Left kidney (tissue), 8 donors: ENCODE data around the gene FAT2. TPM values are rescaled to one million over a fixed set of nuclear protein-coding genes. Genes with fewer than 3 reads are reported as not detected.

Experiments
- DNase-seq: peaks from one replicate; pipeline ENCODE4 v3.0.0-alpha.2; 2013
- long read RNA-seq, 8 donors: transcript quantifications; one replicate each; lab custom pipeline, GENCODE V29; 2026
- polyA plus RNA-seq: library from polyadenylated mRNA; unstranded; fragments of 120-200 nt; gene quantifications from one replicate; pipeline ENCODE4 v1.2.1, GENCODE V29; 2013; ENCODE audit not compliant: insufficient read length

The FAT2 gene, protein sequence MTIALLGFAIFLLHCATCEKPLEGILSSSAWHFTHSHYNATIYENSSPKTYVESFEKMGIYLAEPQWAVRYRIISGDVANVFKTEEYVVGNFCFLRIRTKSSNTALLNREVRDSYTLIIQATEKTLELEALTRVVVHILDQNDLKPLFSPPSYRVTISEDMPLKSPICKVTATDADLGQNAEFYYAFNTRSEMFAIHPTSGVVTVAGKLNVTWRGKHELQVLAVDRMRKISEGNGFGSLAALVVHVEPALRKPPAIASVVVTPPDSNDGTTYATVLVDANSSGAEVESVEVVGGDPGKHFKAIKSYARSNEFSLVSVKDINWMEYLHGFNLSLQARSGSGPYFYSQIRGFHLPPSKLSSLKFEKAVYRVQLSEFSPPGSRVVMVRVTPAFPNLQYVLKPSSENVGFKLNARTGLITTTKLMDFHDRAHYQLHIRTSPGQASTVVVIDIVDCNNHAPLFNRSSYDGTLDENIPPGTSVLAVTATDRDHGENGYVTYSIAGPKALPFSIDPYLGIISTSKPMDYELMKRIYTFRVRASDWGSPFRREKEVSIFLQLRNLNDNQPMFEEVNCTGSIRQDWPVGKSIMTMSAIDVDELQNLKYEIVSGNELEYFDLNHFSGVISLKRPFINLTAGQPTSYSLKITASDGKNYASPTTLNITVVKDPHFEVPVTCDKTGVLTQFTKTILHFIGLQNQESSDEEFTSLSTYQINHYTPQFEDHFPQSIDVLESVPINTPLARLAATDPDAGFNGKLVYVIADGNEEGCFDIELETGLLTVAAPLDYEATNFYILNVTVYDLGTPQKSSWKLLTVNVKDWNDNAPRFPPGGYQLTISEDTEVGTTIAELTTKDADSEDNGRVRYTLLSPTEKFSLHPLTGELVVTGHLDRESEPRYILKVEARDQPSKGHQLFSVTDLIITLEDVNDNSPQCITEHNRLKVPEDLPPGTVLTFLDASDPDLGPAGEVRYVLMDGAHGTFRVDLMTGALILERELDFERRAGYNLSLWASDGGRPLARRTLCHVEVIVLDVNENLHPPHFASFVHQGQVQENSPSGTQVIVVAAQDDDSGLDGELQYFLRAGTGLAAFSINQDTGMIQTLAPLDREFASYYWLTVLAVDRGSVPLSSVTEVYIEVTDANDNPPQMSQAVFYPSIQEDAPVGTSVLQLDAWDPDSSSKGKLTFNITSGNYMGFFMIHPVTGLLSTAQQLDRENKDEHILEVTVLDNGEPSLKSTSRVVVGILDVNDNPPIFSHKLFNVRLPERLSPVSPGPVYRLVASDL (N-terminal part only)
- 9.4 TPM for polyA plus RNA-seq
- long read RNA-seq, donor 1, partial matches to known transcripts: 7 of 7 reads
- long read RNA-seq, donor 1, other reads (novel, unspliced or antisense): 0 of 7 reads
- long read RNA-seq, donor 2: 0 reads
- long read RNA-seq, donor 3: 0 reads
- long read RNA-seq, donor 4: 0 reads
- long read RNA-seq, donor 5: 0 reads
- long read RNA-seq, donor 6: 0 reads
- long read RNA-seq, donor 7: 0 reads
- long read RNA-seq, donor 8: 0 reads

DNA sequence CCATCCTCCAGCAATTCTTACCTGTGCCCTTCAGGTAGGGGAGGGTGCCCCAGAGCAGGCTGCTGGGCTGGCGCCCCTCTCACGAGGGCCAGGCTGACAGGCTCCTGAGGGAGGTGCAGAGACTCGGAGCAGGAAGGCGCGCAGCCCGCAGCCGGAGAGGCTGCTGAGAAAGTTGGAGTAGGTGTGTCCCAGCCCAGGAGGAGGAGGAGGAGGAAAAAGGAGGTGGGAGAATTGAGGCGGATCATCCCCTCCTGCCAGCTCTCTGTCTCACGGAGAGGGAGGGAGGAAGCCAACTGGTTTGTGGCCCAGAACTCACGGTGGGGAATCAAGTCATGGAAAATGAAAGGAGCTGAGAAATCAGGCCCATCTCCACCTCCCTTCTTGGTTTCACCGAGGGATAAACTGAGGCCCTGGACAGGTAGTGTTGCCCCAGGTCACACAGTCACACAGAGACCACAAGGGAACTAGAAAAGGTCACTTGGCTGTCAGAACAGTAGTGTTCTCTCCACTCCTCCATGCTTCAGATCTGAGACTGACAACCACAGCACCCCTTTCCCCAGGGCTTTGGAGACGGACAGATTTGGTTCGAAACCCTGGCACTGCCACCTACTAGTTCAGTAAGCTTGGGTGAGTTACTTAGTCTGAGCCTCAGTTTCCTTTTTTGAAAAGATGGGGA is at the start of gene FAT2:
FAT2 (minus strand) TSS at position 188 of the 676 bp plus-strand sequence. CDS start 22,400 bp downstream, outside the sequence.
- peak; percentile 21 for DNase-seq

GRCh38 chr5:151638619-151639018 is 47.5 kb upstream of the FAT2 start:
- DNase-seq: no peak

- no peak for DNase-seq
Observed at GRCh38 chr5:151637676-151638075, 46.5 kb upstream of the FAT2 start.

DNA sequence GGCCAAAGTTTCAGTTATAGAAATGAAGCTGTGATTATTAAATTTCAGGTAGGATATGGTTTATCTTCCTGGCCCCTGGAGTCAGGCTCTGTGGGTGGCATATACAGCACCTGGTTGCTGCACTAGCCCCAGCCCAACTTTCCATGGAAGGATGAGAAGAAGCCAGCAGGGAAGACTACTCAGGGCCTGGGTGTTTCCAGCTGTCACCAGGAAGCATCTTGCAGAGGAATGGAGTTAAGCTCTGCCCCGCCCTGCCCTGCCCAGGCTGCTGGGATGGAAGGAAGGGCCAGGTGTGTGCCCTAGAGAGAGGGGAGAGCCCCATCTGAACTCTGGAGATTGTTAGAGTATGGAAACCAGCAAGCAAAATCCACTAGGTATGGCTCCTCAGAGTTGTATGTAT is 42.8 kb upstream of the FAT2 start:
- no peak for DNase-seq

- no peak for DNase-seq
Observed at GRCh38 chr5:151632941-151633340, 41.8 kb upstream of the FAT2 start.

- no peak for DNase-seq
Observed at GRCh38 chr5:151632524-151632923, 41.4 kb upstream of the FAT2 start.

DNA sequence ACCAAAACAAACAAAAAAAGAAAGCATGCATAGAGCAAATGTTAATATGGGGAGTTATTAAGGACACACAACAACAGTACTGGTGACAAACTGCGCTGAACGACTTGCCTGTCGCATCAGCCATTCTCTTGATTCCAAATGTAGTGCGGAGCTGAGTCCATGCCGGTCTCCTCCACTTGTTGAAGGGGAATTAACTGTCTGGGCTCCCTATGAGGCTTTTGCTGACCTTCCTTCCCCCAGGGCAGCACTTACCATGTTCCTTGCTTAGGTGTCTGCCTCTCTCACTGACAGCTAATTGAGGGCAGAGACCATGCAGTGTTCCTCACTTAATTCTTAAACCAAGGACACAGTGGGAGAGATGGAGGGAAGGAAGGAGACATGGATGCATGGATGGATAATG is 40.8 kb upstream of the FAT2 start:
- no peak for DNase-seq

- no peak for DNase-seq
Observed at GRCh38 chr5:151630088-151630487, 39.0 kb upstream of the FAT2 start.

DNA sequence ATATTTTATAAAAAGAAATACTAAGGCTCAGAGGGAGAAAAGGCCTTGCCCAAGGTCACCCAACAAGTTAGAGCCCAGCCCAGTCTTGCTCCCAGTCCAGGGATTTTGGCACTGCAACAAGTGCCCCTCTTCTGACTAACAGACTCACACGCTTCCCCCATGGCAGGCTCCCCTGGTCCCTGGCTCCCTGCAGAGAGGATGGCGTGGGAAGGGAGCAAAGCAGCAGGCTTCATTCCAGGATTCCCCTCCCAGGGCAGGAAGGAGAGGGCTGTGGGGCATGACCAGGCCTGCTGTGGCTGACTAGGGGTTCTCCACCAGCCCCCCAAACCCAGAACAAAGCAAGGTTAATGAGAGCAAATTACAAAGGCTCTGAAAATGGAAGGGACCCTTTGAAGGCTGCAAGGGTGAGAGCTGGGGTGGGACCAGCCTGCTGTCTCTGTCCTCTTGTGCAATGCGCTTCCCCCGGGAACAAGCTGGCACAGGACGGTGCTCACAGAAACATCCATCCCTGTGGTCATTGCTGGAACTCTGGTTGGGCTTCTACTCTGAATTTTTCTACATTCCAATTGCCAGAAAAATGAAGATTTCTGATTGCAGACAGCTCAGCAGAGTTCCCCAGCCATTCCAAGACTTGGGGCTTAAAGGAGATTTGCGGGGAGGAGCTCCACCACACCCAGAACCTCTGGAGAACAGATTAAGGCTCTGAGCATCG is 37.1 kb upstream of the FAT2 start:
- no peak for DNase-seq

DNA sequence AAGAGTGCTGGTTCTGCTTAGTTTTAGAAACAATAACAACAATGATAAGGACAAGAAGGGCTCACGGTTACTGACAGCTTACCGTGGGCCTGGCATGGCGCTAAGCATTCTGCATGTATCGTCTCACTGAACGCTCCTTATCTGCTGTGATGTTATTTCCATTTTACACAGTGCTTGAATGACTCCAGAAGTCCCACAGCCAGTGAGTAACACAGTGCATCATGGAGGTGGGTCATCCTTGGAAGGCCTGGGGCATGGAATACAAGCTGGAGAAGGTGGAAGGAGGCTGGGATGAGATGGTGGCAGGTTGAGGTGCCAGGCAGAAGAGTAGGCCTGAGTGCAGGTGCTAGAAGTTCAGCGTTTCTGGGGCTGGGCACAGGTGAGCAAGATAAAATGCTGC is 36.5 kb upstream of the FAT2 start:
- DNase-seq: no peak

DNA sequence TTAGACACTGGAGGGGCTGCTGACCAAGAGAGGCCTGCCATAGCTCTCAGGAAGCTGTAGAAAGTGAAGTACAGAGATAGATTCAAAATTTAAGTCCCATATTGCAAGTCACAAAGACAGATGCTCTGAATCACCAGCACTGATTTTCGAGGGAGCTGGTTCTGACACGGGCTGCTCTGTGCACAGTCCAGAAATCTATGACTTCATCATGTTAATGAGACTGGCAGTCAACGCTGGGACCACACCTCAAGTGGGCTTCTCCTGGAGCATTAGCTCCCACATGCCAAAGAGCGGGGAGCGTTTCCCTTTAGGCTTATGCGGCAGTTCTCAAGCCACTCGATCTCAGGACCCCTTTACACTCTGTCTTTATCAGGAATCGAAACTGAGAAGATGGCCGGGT is 34.2 kb upstream of the FAT2 start:
- DNase-seq: no peak

- no peak for DNase-seq
Observed at GRCh38 chr5:151624476-151624875, 33.3 kb upstream of the FAT2 start.

DNA sequence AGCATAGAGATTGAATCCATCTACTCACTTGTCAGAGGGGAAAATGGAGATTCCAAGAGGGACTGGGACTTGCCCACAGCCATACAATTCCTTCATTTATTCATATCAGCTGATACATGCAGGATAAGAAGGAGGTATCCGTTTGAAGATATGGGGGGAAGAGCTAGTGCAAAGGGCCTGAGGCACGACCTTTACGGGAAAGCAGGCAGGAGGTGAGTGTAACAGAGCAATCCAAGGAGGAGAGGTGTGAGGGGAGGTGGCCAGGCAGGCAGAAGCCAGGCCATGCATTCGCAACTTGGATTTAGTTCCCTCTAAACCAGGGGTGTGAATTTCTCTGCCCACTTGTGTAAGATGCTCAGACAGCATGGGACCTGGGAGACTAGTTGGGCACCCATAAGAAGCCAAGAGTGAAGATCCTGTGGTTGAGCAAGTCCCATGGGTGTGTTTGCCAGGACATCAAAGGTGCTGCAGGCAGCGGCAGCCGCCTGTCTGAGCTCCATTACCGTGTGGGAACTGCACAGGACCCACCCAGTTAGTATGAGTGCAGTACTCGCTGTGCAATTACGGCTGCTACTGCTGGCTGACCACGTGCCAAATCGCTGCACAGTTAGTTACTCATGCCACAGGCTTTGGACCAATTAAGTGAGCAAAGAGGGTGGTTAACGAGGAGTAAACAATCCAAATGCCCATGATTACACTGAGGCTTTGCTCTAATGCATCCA is 31.4 kb upstream of the FAT2 start:
- DNase-seq: no peak

GRCh38 chr5:151620461-151620840 is 29.3 kb upstream of the FAT2 start:
- DNase-seq: no peak

GRCh38 chr5:151619812-151620460 is 28.8 kb upstream of the FAT2 start:
- no peak for DNase-seq

- DNase-seq: no peak
Observed at GRCh38 chr5:151618907-151619306, 27.8 kb upstream of the FAT2 start.

DNA sequence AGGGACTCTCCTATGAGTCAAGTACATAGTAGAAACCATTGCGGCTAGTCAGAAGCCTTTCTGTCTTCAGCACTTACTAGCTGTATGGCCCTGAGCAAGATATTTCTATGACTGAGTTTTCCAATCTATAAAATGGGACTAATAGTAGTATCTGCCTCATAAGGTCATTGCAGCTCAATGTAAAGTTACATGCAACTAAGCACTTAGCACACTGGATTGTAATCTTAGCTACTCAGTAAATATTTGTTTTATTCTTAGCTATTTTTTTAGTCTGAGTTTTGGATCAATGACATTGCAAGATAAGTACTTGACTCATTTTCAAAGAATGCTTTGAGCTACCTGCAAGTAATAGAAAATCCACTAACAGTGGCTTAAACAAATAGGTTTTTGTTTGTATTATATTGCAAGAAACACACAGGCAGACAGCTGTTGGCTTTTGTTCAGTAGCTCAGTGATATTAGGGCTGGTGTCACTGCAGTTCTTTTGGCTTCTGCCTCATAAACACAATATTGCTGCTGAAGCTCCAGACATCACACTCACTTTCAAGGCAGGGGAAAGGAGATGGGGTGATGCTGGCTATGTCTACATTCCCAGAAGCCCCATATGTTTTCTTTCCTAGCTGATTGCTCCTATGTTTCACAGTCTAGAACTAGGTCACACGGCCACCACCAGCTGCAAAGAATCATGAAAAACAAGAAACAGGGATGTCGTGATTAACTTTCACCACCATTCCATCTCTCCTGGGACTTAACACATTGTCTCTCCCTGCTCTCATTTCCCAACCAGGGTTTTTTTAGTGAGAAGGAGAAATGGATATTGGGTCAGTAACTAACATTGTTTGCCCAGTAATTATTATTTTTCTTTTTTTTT is 26.9 kb upstream of the FAT2 start:
- DNase-seq: no peak

DNA sequence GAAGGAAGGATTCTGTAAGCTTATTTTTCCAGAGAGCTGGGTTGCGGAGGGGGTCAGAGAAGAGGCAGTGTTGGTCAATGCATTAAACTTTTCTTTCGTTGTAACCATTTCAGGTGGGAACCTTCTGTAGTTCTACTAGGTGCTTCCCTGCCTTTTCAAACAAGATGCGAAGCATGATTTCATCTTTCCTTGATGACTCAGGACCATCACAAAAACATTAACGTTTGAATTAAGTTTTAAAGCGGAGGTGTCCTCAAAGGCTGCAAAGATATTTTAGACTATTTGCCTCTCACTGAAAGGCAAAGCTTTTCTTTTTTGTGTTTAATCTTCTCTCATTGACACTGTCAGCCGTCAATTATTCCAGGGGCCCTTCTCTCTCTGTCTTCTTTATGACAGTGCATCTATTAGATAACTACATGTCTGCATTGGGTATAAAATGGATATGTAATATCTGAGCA is 26.3 kb upstream of the FAT2 start:
- no peak for DNase-seq
